Thyroid gland (tissue), 4 donors: ENCODE results near the gene B4GALT5.

Experiments used
- CTCF ChIP-seq, 6 experiments: fragments of 200-600 bp in 3 of 6; fragments of 450-650 bp in 3 of 6; sonication (generic) in 3 of 6; IDR thresholded peaks; one replicate each; pipeline ENCODE4 v1.5.1; 2016 to 2019; ENCODE audit warnings: antibody characterized with exemption in 6 of 6, mild to moderate bottlenecking in 2 of 6, inconsistent platforms in 1 of 6, moderate library complexity in 1 of 6
- POLR2A ChIP-seq, 2 donors: fragments of 450-650 bp; IDR thresholded peaks; one replicate each; pipeline ENCODE4 v1.6.1; 2017; ENCODE audit warnings: antibody characterized with exemption in 2 of 2, mild to moderate bottlenecking in 2 of 2, moderate library complexity in 1 of 2

- TF ChIP-seq CTCF (IDR thresholded peaks at IDR 0.05) (no peak), POLR2A (IDR thresholded peaks at IDR 0.05) (no peak)
These were observed 17.1 kb downstream of the B4GALT5 start for GRCh38 chr20:49696594-49696993.
